GM12801 (cell line): ENCODE measurements around the gene SUOX.

Source experiments
- TF ChIP-seq, protein P1 (sequence below): IDR thresholded peaks from one replicate; pipeline ENCODE4 v1.5.1; 2011; ENCODE audit warnings: control low read depth; ENCODE audit not compliant: insufficient read length; ENCODE audit errors: extremely low read depth

SUOX gene

DNA sequence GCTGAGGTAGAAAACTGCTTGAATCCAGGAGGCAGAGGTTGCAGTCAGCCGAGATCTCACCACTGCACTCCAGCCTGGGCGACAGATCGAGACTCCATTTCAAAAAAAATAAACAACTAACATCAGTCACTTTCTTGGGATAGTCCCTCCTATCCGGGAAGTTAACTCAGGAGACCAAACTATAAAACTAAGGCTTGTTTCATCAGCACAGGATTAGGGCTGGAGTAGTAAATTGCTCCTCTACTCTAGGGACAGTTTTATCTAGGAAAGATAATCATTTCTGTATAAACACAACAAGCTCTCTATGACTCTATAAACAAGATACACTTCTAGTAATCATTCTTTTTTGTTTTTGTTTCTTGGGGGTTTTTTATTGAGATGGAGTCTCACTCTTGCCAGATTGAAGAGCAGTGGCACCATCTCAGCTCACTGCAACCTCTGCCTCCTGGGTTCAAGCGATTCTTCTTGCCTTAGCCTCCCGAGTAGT, 56.4 kb downstream of the SUOX start:
- TF ChIP-seq, protein P1, sequence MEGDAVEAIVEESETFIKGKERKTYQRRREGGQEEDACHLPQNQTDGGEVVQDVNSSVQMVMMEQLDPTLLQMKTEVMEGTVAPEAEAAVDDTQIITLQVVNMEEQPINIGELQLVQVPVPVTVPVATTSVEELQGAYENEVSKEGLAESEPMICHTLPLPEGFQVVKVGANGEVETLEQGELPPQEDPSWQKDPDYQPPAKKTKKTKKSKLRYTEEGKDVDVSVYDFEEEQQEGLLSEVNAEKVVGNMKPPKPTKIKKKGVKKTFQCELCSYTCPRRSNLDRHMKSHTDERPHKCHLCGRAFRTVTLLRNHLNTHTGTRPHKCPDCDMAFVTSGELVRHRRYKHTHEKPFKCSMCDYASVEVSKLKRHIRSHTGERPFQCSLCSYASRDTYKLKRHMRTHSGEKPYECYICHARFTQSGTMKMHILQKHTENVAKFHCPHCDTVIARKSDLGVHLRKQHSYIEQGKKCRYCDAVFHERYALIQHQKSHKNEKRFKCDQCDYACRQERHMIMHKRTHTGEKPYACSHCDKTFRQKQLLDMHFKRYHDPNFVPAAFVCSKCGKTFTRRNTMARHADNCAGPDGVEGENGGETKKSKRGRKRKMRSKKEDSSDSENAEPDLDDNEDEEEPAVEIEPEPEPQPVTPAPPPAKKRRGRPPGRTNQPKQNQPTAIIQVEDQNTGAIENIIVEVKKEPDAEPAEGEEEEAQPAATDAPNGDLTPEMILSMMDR = no peak
